Astrocyte of the cerebellum (primary cell): Measurements from ENCODE around the gene RASAL2.

Source experiments
- DNase-seq: peaks from one replicate; pipeline ENCODE4 v3.0.0-alpha.2; 2011; ENCODE audit warnings: low read depth
- H3K4me3 ChIP-seq: 2 replicates; pipeline ENCODE4 v1.5.1; 2011; ENCODE audit warnings: mild to moderate bottlenecking, low read depth, low read length, moderate library complexity
- CTCF ChIP-seq: IDR thresholded peaks from 2 replicates; pipeline ENCODE4 v1.5.1; 2012; ENCODE audit warnings: low read length, low read depth, moderate library complexity, mild to moderate bottlenecking; ENCODE audit errors: missing control alignments
- in situ Hi-C: cut with HindIII; loops from 2 replicates; pipeline ENCODE4 v1.10.0; 2017; ENCODE audit warnings: low sequenced_read_pairs

RASAL2 gene

GRCh38 chr1:178282949-178283367 lies 189.1 kb downstream of the RASAL2 start:
- no peak overlapping the region for H3K4me3 ChIP-seq
- peak; percentile 56 for TF ChIP-seq CTCF
- DNase-seq = peak; percentile 50
- in situ Hi-C loops = loop anchor here (25.0 kb wide), 1 partner anchor 296 kb away; no protein-coding TSS in a partner anchor

- no peak for DNase-seq
- in situ Hi-C loops = loop anchor here (25.0 kb wide), 1 partner anchor 296 kb away; no protein-coding TSS in a partner anchor
- TF ChIP-seq CTCF = no peak
- H3K4me3 ChIP-seq = no peak overlapping the region
These were observed 189.5 kb downstream of the RASAL2 start for GRCh38 chr1:178283409-178283808.

- DNase-seq = no peak
- in situ Hi-C loops = loop anchor here (25.0 kb wide), 1 partner anchor 297 kb away; no protein-coding TSS in a partner anchor
- no peak overlapping the region for H3K4me3 ChIP-seq
- no peak for TF ChIP-seq CTCF
These were observed 190.2 kb downstream of the RASAL2 start for GRCh38 chr1:178284058-178284457.

- in situ Hi-C loops = loop anchor here (25.0 kb wide), 1 partner anchor 304 kb away; no protein-coding TSS in a partner anchor
- no peak for TF ChIP-seq CTCF
These were observed 197.3 kb downstream of the RASAL2 start for GRCh38 chr1:178291166-178291565.

GRCh38 chr1:178294654-178295053 lies 200.8 kb downstream of the RASAL2 start:
- in situ Hi-C loops = loop anchor here (25.0 kb wide), 1 partner anchor 307 kb away; no protein-coding TSS in a partner anchor
- TF ChIP-seq CTCF = no peak
- DNase-seq = no peak
- no peak overlapping the region for H3K4me3 ChIP-seq

More at GRCh38 chr1:178291166-178291565, 197.3 kb downstream of the RASAL2 start:
- H3K4me3 ChIP-seq = no peak overlapping the region
- DNase-seq = no peak

GRCh38 chr1:178300352-178300699 lies 206.4 kb downstream of the RASAL2 start:
- no peak for TF ChIP-seq CTCF
- no peak for DNase-seq
- no peak overlapping the region for H3K4me3 ChIP-seq
- in situ Hi-C loops = no loop called here
